ENCODE measurements around the gene ZFAND3.

DNA sequence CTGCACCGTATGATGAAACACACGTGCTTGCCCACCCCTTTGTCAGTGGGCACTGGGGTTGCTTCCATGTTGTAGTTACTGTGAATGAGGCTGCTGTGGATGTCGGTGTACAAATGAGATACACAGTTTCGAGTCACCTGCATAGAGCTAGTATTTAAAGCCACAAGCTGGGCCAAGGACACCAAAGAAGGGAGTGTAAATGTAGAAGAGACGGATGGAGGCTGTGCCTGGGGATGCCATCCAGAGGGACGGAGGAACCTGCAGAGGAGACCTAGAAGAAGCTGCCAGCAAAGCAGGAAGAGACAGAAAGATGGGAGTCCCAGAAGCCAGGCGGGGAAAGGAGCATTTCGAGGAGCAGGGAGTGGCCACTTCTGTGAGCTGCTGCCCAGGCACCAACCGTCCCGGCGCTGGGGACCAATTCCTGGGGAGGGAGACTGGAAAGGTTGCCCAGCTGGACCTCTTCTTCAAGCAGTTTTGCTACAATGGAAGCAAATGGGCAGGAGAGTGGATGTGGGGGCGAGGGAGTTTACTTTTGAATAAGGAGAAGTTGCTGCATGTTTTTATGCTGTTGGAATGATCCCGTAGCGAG is 339.3 kb downstream of the ZFAND3 start:
- TF ChIP-seq FOXM1 (IDR thresholded peaks at IDR 0.05; ENCODE audit: borderline replicate concordance), result no peak
- no peak for TF ChIP-seq ELF4 (IDR thresholded peaks at IDR 0.05)
- TF ChIP-seq FOXK2 (IDR thresholded peaks at IDR 0.05), result no peak
- no peak for TF ChIP-seq FOXA1 (IDR thresholded peaks at IDR 0.05)
- no peak for TF ChIP-seq L3MBTL2 (conservative IDR thresholded peaks at IDR 0.05)
- TF ChIP-seq ARNT (IDR thresholded peaks at IDR 0.05), result no peak
